ENCODE data around the gene KLHL36.
A peak's percentile ranks its signal among the peaks of the same experiment; 100 is the strongest.
"Not testable (repeated sequence)": the region's sequence is repeated elsewhere in the genome, so short reads cannot be mapped to it uniquely, and the experiment has no call there.

KLHL36 gene

DNA sequence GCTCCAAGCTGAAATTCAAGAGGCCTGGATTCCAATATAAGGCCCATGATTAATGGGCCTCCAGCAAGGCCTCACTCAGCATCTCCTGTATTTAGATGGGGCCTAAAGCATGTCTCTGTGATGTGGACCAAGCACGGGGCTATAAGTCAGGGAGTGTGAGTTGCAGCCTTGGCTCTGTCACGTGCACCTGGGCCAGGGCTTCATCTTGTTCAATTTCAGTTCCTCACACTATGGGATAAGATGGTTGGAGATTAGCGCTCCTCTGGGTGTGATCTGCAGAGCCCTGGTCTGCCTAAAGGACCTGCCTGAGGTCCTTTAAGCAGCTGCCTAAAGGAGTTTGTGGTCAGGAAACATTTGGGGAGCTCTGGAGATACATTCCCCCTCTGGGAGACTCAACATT, 25.2 kb downstream of the KLHL36 start:
- DNase-seq (ENCODE audit: low spot score) = no peak

DNA sequence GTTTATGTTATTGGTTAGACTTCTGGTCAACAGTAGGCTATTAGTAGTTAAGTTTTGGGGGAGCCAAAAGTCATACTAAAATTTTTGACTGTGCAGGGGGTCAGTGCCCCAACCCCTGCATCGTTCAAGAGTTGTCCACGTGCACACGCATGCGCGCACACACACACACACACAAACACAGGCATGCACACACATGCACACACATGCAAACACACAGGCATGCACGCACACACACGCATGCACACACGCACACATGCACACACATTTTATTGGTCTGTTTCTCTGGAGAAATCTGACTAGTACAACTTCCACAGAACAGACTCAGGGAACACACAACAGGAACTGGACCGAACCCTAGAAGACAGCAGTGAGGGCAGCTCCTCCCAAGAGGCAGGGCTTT, 27.1 kb downstream of the KLHL36 start:
- no peak for DNase-seq (ENCODE audit: low spot score)

DNA sequence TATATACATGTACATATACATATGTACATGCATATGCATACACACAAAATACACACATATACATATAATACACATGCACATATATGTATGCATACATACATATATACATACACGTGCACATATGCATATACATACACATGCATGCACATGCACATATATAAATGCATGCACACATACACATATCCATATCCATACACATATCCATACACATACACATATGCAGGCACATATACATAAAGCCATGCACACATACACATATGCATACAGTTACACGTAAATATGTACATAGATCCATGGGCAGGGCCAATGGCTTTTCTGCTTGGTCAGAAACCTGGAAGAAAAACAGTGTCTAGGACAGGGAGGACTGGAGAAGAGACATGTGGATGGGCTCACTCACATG, 27.6 kb downstream of the KLHL36 start:
- DNase-seq (ENCODE audit: low spot score) = no peak

DNA sequence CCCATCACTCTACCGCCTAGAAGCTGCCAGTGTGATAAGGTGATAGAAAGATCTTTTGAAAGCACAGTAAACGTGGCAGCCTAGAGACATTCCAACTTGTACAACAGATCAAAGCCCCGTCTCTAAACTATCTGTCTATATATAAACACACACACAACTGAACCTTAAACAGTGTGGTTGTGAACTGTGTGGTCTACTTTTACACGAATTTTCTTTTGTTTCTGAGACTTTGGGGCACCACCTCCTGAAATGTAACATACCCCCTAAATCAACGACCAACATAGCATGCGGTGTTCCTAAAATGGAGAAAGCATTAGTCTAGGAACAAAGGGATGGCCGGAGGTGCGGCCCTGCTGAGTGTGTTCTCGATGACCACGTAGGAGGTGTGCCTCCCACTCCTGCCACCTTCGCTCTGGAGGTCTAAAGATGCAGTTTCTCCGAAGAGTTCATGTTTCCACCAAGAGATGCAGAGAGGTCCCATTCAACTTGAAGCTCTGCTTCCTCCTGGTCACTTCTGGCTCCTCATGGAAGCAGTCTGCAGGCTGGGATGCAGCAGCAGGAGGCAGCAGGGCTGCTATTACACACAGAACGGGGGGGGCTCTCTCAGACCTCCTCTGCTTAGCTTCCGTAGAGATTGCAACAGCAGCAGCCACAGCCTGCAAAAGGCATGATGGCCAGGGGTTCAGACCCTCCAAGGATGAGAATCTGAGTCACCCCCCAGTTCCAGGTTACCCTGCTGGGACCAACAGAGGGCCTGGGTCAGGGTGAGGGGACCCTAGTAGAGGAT, 28.9 kb downstream of the KLHL36 start:
- no peak for DNase-seq (ENCODE audit: low spot score)

DNA sequence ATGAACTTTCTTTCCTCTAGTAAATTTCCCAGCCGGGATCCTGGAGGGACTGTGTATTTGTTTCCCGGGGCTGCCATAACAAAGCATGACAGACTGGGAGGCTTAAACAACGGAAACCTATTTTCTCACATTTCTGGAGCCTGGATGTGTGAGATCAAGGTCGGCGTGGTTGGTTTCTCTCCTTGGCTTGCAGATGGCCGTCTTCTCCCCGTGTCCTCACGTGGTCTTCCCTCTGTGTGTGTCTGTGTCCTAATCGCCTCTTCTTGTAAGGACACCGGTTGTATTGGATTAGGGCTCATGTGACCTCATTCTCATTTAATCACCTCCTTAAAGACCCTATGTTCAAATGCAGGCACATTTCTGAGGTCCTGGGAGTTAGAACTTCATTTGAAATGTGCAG, 29.5 kb downstream of the KLHL36 start:
- DNase-seq (ENCODE audit: low spot score) = no peak

DNA sequence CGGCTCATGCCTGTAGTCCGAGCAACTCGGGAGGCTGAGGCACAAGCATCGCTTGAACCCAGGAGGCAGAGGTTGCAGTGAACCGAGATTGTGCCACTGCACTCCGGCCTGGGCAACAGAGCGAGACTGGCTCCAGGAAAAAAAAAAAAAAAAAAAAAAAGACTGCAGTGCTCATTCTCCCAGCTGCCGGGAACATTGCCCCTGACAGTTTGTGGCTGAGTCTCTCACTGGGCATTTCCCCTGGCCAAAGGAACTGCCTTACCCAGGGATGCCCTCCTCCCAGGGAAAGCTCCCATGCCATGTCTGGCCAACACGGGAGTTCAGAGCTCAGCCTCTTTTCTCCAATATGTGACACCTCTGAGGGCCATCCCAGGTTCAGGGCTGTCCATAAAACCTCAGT, 30.2 kb downstream of the KLHL36 start:
- DNase-seq (ENCODE audit: low spot score) = no peak

DNA sequence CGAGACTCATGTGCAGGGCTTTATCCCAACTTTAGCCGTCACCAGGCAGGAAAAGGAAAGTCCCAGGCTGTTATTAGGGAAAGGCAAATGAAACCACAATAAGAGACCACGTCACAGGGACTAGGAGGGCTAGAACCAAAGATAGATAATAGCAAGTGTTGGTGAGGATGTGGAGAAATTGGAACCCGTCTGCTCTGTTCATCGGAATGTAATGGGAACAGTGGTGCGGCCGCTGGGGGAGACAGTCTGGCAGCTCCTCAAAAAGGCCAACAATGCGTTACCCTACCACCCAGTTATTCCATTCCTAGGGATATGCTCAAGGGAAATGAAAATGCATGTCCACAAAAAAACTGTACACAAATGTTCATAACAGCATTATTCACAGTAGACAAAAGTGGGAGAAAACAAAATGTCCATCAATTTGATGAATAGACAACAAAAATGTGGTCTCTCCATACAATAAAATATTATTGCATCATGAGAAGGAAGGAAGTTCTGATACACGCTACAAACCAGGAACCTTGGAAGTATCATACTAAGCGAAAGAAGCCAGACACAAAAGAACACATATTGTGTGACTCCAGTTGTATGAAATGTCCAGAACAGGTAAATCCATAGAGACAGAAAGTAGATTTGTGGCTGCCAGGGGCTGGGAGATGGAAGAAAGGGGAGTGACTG, 32.0 kb downstream of the KLHL36 start:
- DNase-seq (ENCODE audit: low spot score) = no peak

DNA sequence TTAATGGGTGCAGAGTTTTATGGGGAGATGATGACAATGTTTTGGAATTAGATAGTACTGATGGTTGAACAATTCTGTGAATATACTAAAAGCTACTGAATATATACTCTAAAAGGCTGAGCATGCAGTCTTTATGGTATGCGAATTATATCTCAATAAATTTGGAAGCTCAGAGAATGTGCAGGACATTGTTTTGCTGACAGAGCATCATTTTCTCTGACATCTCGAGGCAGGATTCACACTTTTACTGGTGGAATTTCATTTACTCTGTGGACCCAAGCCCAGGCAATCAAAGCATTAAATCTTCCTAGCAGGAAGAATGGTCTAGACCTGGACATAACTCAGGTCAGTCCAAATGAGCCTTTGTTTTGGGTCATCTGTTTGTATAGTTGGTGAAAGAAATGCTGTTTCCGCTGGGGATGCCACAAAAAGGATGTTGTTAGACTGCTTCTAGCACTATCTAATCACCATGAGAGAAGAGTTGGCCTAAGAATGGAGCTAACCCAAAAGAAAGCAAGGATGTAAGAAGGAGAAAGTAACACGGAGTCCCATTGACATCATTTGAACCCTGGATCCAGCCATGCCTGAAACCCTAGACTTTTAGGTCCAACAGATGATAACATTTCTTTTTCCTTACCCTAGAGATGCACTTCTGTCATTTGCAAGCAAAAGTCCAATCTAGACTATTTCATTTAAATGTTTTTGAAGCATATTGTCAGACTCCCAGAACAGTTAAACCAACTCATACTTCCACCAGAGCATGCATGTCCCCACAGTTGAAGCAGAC, 32.7 kb downstream of the KLHL36 start:
- no peak for DNase-seq (ENCODE audit: low spot score)

DNA sequence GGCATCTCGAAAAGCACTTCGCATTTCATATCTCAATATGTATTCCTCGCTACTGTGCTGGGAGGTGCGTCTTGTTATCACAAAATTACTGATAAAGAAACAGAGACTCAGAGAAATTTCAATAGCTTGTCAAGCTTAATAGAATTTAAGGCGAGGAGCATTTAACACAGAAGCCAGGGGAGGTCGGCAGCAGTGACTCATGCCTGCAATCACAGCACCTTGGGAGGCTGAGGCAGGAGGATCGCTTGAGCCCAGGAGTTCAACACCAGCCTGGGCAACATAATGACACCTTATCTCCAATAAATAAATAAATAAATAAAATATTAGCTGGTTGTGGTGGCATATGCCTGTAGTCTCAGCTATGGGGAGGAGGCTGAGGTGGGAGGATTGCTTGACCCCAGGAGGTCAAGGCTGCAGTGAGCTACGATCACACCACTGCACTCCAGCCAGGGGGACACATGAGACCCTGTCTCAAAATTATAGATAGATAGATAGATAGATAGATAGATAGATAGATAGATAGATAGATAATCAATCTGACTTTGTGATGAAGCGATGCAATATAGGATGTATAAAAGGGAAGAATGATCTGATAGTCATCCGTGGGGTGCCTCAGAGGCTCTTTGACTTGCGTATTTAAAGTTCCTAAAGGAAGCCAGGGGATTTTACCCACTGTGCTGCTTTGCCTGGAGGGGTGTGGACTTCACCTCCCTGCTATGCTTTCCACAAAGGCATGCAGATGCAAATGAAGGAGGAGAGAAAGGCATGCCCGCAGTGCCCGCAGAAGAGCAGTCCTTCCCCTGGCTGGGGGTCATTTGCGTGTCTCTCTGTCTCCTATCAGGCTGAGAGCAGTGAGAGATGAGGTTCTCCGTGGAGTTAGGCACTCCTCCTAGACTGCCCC, 35.6 kb downstream of the KLHL36 start:
- no peak for DNase-seq (ENCODE audit: low spot score)

DNA sequence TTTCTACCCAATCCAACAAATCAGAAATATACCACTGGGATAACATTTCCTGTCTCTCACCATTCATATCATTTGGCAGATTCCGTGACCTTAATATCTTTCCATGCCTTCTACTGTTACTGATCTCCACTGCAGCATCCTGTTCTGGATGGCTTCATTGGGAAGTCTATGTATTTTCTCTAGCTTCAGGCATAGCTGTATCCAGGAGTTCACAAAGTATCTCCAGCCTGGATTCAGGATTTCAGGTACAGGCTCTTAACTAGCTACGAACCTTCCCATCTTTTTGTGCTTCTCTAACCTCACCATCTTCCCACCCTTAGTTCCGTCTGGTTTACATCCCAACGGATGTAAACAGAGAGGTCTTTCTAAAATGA, 36.3 kb downstream of the KLHL36 start:
- DNase-seq (ENCODE audit: low spot score) = no peak

DNA sequence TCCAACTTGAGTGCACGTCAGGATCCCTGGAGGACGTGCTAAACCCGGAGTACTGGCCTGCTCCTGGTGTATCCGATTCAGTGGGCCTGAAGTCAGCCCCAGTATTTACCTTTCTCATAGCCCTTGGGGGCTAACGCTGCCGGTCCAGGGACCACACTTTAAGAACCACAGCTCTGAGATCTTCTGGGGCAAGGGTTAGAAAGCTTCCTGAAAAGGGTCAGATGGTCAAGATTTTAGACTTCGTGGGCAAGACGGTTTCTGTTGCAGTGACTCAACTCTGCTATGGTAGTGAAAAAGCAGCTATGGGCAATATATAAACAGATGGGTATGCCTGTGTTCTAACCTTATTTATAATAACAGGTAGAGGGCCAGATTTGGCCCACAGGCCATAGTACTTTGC, 36.9 kb downstream of the KLHL36 start:
- no peak for DNase-seq (ENCODE audit: low spot score)

DNA sequence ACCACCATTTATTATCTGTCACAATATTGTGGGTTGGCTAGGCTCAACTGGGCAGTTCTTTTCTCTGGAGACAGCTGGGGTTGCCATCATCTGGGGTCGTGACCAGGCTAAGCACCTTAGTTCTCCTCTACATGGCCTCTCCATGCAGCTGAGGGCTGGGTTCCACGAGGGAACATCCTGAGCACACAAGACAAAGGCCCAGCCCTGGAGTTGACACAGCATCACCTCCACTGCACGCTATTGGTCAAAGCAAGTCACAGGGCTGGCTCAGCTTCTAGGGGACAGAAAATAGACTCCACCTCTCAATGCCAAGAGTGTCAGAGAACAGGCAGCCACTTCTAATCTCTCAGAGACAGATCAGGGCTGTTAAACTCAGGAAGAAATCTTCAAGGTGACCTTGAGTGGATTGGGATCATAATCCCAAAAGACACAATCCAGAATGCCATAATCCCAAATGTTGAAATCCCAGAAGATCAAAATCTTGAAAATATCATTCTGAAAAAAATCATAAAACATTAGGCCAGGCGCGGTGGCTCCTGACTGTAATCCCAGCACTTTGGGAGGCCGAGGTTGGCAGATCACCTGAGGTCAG, 38.5 kb downstream of the KLHL36 start:
- DNase-seq (ENCODE audit: low spot score) = no peak

DNA sequence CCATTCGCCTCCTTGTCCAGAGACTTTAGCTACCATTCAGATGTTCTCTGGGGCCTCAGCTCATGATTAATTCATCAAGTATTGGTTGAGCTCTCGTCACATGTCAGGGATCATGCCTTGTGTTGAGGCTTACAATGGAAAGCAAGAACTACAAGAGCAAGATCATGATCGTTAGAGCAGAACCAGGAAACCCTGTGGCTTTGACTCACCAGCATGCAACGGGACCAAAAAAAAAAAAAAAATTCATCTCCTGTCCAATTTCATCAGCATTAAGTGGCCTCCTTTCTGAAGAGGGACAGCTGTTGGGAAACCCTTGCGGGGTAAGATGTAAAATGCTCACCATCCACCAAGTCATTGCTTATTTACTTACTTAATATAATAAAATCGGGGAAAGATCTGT, 39.4 kb downstream of the KLHL36 start:
- DNase-seq (ENCODE audit: low spot score) = peak; percentile 72

DNA sequence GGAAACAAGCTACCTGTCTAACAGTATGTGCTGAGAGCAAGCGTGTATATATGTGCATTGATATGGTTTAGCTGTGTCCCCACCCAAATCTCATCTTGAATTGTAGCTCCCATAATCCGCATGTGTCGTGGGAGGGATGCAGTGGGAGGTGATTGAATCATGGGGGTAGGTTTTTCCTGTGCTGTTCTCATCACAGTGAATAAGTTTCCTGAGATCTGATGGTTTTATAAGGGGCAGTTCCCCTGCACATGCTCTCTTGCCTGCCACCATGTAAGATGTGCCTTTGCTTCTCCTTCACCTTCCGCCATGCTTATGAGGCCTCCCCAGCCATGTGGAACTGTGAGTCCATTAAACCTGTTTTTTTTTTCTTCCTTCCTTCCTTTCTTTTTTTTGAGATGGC, 39.9 kb downstream of the KLHL36 start:
- DNase-seq (ENCODE audit: low spot score) = not testable (repeated sequence)

DNA sequence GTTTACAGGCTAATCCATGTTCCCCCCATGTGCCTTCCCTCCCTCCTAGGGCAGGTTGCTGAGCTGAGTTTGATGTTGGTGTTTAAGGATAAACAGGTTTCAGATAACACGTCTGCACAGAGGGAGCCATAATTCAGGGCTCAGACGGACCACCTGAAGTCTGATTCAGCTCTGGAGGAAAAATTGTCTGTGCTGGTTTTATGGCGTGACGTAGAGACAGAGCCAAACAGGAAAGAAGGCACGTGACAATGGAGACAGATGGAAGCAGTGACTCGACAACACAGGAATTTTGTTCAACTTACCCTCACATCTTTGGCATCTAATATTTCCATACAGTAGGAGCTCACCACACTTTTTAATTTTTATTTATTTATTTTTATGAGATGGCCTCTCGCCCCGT, 40.8 kb downstream of the KLHL36 start:
- peak; percentile 65 for DNase-seq (ENCODE audit: low spot score)

DNA sequence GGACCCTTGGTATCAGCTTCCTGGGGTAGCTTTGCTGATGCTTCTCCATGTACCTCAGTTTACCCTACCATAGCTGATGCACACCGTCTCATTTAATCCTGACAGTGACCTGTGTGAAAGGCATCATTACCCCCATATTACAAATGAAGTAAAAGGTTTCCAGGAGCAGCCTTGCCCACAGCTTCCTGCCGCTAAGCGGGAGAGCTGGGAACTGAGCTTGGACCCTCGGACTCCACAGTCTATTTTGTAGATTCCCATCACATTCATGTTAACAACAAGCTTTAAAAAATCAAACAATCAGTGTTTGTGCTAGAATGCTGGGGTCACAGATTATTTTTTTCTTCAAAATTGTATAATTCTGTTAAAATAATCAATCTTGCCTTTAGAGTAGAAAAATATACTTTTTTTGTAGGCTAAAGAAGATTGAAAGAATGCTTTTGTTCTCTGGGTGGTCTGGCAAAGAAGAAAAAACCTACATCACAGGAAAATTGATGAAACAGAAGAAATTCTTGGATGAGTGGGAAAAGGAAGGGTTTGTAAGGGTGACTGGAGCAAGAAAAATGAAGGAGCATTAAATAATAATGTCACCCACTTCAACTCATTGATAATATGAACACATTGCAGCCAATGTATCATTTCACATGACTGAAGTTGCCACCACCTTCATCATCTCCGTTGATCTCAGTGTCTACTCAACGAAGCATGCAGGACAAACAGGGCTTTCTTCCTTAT, 41.9 kb downstream of the KLHL36 start:
- DNase-seq (ENCODE audit: low spot score) = no peak

DNA sequence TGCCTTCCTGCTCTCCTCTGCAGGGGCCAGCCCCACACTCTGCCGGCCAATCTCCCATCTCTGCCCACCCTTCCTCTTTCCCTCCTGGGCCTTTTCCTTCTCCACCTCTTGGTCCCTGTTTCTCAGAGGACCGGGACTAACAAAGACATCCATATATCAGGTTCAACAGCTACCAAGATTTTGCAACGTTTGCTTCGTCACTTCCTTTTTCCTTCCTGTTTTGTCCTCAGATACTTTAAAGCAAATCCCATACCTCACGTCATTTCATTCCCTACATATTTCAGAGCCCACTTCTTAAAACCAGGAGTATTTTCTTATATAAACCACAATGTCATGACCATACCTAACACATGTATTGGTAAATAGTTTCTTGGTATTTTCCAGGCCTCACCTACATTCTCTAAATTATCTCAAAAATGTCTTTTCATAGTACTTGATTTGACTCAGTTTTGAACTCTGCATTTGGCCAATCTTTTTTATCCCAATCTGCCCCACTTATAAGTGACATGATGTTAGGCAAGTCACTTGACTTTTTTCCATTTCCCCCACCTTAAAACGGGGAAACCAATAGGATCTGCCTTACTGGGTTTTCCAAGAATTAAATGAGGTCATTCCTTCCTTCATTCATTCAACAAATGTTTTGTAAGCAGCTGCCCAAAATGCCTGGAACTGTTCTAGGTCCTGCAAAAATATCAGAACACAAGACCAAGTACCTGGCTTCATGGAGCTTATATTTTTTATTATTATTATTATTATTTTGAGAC, 44.3 kb downstream of the KLHL36 start:
- DNase-seq (ENCODE audit: low spot score) = no peak

DNA sequence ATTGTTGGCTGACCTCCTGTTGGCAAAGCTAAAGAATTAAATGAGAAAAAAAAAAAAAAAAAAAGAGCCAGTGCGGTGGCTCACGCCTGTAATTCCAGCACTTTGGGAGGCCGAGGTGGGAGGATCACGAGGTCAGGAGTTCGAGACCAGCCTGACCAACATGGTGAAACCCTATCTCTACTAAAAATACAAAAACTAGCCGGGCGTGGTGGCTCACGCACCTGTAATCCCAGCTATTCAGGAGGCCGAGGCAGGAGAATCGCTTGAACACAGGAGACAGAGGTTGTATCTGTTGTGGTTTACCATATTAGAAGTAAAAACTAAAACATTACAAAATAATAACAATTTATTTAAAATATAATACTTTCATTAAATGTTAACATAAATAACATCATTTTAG, 45.6 kb downstream of the KLHL36 start:
- DNase-seq (ENCODE audit: low spot score) = not testable (repeated sequence)

DNA sequence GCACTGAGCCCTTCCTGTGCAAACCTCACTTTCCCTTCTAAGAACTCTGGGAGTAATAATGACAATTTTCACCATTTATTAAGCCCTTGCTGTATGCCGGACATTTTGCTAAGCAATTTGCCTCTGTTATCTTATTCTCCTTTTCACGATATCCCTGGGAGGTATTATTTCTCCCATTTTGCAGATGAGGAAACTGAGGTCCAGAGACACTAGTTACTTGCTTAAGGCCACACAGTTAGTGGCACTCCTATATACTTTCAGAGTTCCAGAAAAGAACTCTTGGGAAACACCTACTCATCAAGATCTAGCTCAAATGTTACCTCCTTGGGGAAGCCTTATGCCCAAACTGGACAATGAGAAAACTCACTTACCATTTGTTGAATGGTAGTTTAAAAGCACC, 46.7 kb downstream of the KLHL36 start:
- no peak for DNase-seq (ENCODE audit: low spot score)

DNA sequence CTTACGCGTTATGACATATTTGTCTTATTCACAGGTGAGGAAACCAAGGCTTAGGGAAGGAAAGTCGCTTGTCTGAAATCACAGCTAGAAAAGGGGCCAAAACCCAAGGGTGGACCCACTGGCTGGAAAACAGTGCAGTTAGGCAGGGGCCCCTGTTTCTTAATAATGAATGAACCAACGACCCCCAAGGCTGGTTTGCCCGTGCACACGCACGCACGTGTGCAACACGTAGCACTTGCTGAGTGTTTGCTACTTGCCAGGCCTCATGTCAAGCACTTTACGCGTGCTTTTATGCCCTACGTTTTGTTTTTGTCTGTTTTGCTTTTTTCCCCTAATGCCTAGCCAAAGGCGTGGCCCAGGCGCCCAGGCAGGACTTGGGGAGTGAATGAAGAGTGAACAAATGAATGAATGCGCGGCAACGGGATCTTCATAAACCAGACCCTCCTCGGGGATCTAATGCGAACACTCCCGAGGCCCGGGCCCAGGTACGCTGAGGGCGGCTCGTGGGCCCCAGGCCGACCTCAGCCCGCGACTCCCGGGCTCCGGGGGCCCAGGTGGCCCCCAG, 50.9 kb downstream of the KLHL36 start:
- peak; percentile 18 for DNase-seq (ENCODE audit: low spot score)

Data from AG08396 (cell line).